Measurements from ENCODE around the gene LAMB1. TPM values are rescaled to one million over a fixed set of nuclear protein-coding genes. Genes with fewer than 3 reads are reported as not detected.

LAMB1 gene
- total RNA-seq, 1 donor from 2014 or later: 60.0 TPM

- Histone ChIP-seq H3K27me3 (ENCODE audit: low read depth) (no peaks in the 10 kb centered on the region), H3K4me3 (no peak overlapping the region), H3K27ac (replicated peaks) (no peak overlapping the region), H3K36me3 (no peaks in the 10 kb centered on the region), H3K4me1 (peaks cover 11% of the 10 kb centered on the region), H3K9me3 (replicated peaks) (no peaks in the 10 kb centered on the region)
- no peak for TF ChIP-seq CTCF (IDR thresholded peaks at IDR 0.05; ENCODE audit: borderline replicate concordance)
- intact Hi-C loops (cut with micrococcal nuclease): loop anchor here (10.0 kb wide), 2 partner anchors 132 to 412 kb away; partner anchors contain the start of gene CBLL1
- DNase-seq: no peak
These were observed 126.0 kb downstream of the LAMB1 start for GRCh38 chr7:107876916-107877315.

GRCh38 chr7:107874605-107875446 is 128.1 kb downstream of the LAMB1 start:
- intact Hi-C loops (cut with micrococcal nuclease): loop anchor here (10.0 kb wide), 2 partner anchors 130 to 410 kb away; partner anchors contain the start of gene CBLL1
- no peaks in the 10 kb centered on the region for H3K36me3 ChIP-seq
- no peak overlapping the region for H3K4me3 ChIP-seq
- no peak for DNase-seq
- H3K4me1 ChIP-seq: peaks cover 11% of the 10 kb centered on the region
- no peaks in the 10 kb centered on the region for H3K9me3 ChIP-seq (replicated peaks)
- TF ChIP-seq CTCF (IDR thresholded peaks at IDR 0.05; ENCODE audit: borderline replicate concordance): peak; percentile 80
- no peaks in the 10 kb centered on the region for H3K27me3 ChIP-seq (ENCODE audit: low read depth)
- H3K27ac ChIP-seq (replicated peaks): no peak overlapping the region

- DNase-seq: no peak
- intact Hi-C loops (cut with micrococcal nuclease): loop anchor here (10.0 kb wide), 2 partner anchors 129 to 409 kb away; partner anchors contain the start of gene CBLL1
- no peak for TF ChIP-seq CTCF (IDR thresholded peaks at IDR 0.05; ENCODE audit: borderline replicate concordance)
- H3K36me3 ChIP-seq: no peaks in the 10 kb centered on the region
- no peaks in the 10 kb centered on the region for H3K9me3 ChIP-seq (replicated peaks)
- H3K27ac ChIP-seq (replicated peaks): no peak overlapping the region
- H3K27me3 ChIP-seq (ENCODE audit: low read depth): no peaks in the 10 kb centered on the region
- H3K4me3 ChIP-seq: no peak overlapping the region
- peaks cover 11% of the 10 kb centered on the region for H3K4me1 ChIP-seq
These were observed 128.8 kb downstream of the LAMB1 start for GRCh38 chr7:107874111-107874510.

Other genes with a start within 250 kb of the LAMB1 start
- 0.33 TPM for gene SLC26A3, start 199.9 kb downstream of the LAMB1 start, total RNA-seq
- gene DLD, start 112.0 kb downstream of the LAMB1 start, total RNA-seq: 342 TPM
- 0.33 TPM for gene LAMB4, start 127.2 kb upstream of the LAMB1 start, total RNA-seq

All from left ventricle myocardium inferior (tissue), 1 donor.